Measurements from ENCODE around the gene OR6F1.
"Not testable (repeated sequence)": the region's sequence is repeated elsewhere in the genome, so short reads cannot be mapped to it uniquely, and the experiment has no call there.

OR6F1 gene

DNA sequence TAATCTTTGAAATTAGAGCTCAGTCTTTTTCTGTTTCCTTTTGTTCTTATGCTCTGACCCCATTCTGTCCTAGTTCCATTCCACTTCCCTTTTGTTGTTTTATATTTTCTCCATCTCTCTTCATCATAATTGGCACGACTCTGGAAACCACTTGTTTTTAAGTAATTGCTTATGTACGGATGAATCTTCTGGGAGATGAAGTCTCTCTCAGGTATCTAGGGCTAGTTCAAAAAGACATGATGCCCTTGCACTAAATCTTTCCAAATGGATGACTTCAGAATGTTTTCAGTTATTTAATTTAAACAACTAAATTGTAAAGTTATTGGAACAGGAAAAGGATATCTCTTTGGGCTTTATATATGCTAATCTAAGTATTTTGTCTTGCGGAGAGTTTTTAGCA is at the start of gene OR6F1:
TSS of gene OR6F1 (minus strand) at position 101 of the 400 bp plus-strand sequence. CDS start 3,891 bp downstream, outside the sequence.
- no peak for DNase-seq (ENCODE audit: low read depth in 3 of 3)

- no peak for DNase-seq (ENCODE audit: low read depth in 3 of 3)
Measured at GRCh38 chr1:247760456-247760855, 44.0 kb upstream of the OR6F1 start, which contains the start of gene OR1C1. Gene OR1C1, minus strand, starts transcription at chr1:247760556. Its CDS starts 2,150 bp downstream, at chr1:247758406.

DNA sequence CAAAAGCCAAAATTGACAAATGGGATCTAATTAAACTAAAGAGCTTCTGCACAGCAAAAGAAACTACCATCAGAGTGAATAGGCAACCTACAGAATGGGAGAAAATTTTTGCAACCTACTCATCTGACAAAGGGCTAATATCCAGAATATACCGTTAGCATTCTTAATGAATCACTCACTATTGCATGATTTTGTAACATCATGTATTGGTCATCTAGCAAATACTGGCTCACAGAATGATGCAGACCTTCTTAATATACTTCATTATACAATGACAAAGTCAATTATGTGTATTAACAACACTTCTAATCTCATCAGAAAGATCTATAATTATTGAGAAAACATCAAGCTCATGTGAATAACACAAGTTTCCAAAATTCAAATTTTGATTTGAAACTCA is 37.9 kb upstream of the OR6F1 start:
- not testable (repeated sequence) for DNase-seq (ENCODE audit: low read depth in 3 of 3)

DNA sequence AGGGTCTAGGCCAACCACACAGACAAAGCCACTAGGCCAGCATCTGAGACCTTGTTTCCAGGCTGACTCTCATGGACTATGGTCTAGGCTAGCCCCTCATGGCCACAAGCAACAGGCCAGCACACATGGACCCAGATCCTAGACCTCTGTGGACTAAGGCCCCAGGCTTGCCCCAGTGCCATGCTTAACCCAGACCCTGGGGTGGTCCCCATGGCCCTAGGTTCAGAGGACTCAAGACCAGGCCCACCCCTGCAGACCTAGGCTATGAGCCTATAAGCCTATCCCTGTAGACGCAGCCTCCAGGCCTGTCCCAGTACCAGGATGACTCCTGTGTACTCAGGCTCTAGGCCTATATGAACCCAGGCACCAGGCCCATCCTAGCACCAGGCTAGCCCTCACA is 33.4 kb upstream of the OR6F1 start:
- DNase-seq (ENCODE audit: low read depth in 3 of 3) = no peak

DNA sequence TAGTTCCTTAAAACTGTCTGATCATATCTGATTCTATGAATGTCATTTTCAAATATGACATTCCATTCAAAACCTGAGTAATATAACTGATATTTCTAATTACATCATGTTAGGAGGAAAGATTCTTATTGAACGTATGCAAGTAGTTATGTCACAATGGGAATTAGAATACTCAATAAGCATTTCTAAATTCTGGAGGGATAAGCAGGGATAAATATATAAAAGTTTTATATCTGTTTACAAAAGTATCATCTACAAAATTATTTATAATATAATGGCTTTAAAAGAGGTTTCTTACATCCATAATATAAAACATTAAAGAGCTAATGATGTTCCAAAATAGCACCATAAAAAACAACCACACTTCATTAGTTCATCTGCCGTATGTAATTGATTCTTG is 31.6 kb upstream of the OR6F1 start, which contains the start of gene OR14A2:
TSS of gene OR14A2 (minus strand) at position 101 of the 400 bp plus-strand sequence.
- no peak for DNase-seq (ENCODE audit: low read depth in 3 of 3)

DNA sequence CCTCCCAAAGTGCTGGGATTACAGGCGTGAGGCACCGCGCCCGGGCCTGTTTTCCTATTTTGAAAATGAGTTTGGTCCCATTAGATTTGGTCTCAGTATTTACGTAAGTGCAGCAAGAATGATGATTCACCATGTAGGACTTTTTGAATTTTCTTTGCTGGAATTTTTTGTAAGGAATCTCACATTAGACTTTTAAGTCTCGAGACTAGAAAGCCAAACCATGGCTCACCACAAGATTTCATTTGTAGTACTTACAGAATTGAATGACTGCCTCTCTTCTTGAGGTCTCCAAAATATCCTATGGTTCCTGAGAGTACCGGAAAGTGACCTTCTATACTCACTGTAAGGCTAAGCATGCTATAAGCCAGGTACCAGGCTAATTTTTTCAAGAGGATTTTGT is 31.2 kb upstream of the OR6F1 start:
- DNase-seq (ENCODE audit: low read depth in 3 of 3) = no peak

DNA sequence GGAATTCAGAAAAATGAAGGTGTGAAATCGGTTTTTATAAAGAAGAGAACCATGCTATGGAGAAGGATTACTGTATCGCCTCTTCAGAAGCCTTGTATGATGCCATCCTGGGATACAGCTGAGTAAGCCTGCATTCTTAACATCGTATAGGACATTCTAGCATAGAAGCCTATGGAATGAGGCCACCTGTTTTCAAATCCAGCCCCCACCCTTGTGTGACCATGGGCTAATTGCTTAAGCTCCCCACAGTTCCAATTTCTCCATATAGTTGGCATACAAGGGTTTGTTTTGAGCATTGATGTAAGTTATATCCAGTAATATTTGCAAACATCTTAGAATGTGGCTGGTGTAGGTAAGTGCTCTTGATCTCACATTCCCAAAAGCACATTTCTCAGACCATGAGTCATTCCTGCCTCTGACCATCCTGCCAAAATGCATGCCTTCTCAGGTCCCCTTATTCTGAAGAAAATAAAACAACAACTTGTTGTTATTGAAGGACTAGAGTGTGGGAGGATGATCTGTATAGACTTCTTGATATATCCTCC is 30.0 kb upstream of the OR6F1 start:
- DNase-seq (ENCODE audit: low read depth in 3 of 3) = no peak

GRCh38 chr1:247742215-247742760 is 25.8 kb upstream of the OR6F1 start:
- not testable (repeated sequence) for DNase-seq (ENCODE audit: low read depth in 3 of 3)

- no peak for DNase-seq (ENCODE audit: low read depth in 3 of 3)
Measured at GRCh38 chr1:247741756-247742155, 25.3 kb upstream of the OR6F1 start.

- DNase-seq (ENCODE audit: low read depth in 3 of 3) = no peak
Measured at GRCh38 chr1:247740721-247741120, 24.3 kb upstream of the OR6F1 start.

DNA sequence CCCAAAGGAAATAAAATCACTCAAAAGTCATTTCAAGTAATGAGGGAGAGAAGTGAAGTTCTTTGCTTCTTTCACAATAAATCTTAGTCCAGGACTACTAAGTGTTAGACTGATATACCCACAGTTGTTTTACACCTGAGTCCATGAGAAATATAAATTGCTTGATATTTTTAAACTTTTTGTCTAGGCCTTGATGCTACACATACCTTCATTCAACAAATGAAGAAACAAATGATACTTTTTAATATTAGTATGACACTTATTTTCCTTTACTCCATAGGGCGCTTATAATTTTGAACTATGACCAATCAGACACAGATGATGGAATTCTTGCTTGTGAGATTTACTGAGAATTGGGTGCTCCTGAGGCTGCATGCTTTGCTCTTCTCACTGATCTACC is 21.9 kb upstream of the OR6F1 start, which contains the start of gene OR14K1:
TSS of gene OR14K1 (plus strand) at position 301 of the 400 bp plus-strand sequence. CDS start at position 301, 0 bp downstream.
- no peak for DNase-seq (ENCODE audit: low read depth in 3 of 3)

DNA sequence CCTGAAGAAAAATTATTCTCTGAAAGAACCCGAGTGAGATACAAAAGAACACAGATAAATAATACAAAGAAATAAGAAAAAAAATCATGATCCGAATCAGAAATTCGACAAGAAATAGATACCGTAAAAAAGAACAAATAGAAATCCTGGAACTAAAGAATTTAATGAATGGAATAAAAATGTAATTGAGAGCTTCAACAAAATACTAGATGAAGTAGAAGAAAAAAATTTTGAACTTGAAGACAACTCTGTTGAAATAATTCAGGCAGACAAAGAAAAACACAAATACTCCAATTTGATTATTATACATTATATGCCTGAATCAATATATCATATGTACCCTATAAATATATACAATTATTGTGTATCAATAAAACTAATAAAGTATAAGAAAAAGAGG is 4.8 kb upstream of the OR6F1 start:
- no peak for DNase-seq (ENCODE audit: low read depth in 3 of 3)

- DNase-seq (ENCODE audit: low read depth in 3 of 3) = no peak
Measured at GRCh38 chr1:247713753-247714152, 2.7 kb downstream of the OR6F1 start.

GRCh38 chr1:247710681-247711080 is 5.8 kb downstream of the OR6F1 start:
- DNase-seq (ENCODE audit: low read depth in 3 of 3) = not testable (repeated sequence)

DNA sequence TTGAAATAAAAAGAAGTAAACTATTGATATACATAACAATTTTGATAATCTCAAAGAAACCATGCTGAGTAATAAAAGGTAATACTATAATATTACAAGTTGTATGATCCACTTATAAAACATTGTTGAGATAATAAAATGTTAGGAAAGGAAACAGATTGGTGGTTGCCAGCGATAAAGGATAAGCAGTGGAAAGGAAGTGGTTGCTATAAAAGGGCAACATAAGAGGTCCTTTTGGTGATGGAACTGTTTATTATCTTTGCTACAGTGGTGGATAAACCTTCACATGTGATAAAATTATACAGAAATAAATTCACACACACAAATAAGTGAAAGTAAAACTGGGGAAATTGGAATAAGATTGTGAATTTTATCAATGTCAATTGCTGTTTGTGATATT is 15.1 kb downstream of the OR6F1 start:
- DNase-seq (ENCODE audit: low read depth in 3 of 3) = no peak

- DNase-seq (ENCODE audit: low read depth in 3 of 3) = peak in 2 of 3 experiments; percentile 7 to 9
Measured at GRCh38 chr1:247681288-247681897, 35.1 kb downstream of the OR6F1 start.

GRCh38 chr1:247680171-247680570 is 36.3 kb downstream of the OR6F1 start:
- DNase-seq (ENCODE audit: low read depth in 3 of 3) = no peak

DNA sequence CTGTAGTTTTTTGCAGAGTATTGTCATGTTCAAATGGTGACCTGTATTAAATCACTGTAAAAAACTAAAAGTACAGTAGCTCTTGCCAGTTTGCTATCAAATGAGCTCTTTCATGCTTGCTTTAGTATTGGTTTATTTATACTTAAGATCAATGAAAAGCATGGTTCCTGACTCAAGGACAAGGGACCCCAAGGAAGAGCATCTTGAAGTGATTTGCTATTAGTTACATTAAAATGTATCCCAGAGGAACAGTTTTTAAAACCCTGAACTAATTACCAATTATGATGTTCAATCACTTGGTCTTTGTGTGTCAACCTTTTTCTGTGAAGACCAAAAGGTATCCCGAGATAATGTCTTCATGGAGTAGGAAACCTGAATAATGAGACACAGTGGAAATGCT is 36.8 kb downstream of the OR6F1 start, which contains the start of gene OR13G1:
TSS of gene OR13G1 (minus strand) at position 101 of the 400 bp plus-strand sequence. CDS start 6,698 bp downstream, outside the sequence.
- no peak for DNase-seq (ENCODE audit: low read depth in 3 of 3)

DNA sequence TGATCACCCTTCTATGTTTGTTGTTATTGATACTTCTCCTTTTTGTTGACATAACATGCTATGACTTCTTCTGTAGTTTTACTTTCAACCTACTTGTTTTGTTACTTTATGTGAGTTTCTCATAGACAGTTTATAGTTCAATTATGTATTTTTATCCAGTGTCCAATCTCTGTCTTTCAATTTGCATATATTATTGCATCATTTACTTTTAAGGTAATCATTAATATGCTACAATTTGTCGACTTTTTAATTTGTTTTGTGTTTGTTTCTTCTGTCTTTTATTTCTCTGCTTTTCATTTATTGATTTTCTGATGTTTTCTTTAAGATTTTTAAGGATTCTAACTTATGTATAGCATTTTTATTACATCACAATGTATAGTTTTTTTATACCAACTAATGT is 47.2 kb downstream of the OR6F1 start:
- DNase-seq (ENCODE audit: low read depth in 3 of 3) = no peak
